ENCODE results near the gene ERAP2.
A peak's percentile ranks its signal among the peaks of the same experiment; 100 is the strongest.

ERAP2 gene

DNA sequence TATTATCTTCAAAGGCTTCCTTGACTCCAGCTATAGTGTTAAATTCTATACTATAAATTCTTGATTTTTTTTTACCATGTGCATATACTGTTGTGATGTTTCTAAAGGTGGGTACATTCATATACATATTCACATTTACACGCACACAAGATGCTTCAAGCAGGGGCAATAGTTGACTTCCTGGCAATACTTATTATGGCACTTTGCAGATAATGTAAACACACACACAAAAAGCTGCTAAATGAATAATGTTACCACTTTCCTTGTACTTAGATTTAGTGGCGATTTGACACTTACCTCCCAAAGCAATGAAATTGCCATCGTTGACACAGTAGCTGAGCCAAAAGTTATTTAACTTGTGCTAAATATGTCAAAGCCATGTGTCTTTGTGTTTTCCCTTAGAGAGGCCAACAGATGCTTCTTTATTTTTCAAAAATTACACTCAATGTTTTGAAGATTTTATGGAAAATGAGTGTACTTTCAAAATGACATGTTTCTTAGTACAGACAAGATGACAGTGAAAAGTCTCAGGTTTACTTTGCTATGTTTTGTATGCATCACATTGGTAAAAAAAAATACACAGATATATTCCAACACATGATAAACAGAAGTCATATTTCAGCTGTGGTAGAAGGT is 12.2 kb upstream of the ERAP2 start:
- peak; percentile 54 for DNase-seq

DNA sequence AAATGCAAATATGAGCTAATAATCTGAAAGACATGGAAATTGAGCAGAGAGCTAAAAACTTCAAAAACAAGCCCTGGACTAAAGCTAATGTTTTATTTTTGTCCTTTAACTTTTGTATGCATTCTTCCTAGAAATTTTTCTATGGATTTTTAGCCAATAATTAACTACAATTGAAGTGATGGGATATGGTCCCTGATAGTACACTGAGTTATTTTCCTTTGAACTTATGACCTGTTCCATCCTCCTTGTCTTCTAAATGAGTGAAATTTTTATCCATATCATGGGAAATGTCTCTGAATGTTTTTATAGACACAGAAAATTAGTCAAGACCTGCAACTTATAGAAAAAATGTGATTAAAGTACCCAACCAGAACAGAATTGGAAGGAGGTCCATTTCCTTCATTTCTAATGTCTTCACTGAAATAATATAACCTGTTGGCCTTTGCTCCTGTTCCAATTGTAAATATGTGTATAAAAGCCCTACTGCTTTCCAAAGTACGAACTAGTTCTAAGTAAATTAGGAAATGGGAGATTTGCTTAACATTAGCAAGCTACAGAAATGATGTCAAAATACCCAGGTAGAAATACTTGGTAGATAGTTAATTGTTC is 11.3 kb upstream of the ERAP2 start:
- no peak for DNase-seq

DNA sequence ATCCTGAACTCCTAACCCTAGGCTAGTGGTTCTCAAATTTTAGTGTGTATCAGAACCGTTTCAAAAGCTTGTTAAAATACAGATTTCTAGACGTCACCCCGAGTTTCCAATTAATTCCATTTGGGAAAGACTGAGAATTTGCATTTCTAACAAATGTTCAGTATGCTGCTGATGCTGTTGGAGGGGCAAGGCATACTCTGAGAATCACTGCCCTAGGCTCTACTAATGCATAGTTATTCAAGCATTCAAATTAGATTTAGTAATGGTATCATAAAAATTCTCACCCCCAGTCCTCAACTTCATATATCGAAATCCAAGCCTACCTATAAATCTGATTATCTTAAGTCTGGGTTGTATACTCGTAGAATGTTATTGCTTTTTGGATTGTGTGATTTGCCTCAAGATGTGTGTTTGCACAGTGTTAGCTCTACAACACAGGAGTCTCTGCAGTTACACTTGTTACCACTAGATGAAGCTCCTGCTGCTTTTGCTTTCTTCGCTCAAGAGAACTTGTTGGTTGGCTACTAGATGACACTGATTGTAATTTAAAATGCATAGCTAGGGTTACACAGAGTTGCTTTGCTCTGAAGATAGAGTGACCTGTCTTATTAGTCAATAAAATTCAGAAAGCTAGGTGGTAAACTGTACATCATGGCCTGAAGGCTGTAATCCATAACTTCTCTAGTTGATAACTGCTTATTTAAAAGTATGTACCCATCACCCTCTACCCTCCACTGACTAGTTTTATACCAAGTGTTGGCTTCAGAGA is 7.5 kb upstream of the ERAP2 start:
- peak; percentile 81 for DNase-seq

DNA sequence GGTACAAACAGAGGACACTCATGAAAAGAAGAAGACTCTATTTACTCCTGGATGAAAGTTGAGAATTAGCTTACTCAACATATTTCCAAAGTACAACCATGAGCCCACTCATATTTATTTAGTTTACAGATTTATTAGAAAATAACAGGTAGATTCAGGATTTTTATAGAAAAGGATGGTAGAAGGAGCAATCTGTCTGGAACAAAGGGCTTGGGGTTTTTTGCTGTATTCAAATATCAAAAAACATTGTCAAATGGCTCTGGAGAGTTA is 7.0 kb upstream of the ERAP2 start:
- DNase-seq: no peak

DNA sequence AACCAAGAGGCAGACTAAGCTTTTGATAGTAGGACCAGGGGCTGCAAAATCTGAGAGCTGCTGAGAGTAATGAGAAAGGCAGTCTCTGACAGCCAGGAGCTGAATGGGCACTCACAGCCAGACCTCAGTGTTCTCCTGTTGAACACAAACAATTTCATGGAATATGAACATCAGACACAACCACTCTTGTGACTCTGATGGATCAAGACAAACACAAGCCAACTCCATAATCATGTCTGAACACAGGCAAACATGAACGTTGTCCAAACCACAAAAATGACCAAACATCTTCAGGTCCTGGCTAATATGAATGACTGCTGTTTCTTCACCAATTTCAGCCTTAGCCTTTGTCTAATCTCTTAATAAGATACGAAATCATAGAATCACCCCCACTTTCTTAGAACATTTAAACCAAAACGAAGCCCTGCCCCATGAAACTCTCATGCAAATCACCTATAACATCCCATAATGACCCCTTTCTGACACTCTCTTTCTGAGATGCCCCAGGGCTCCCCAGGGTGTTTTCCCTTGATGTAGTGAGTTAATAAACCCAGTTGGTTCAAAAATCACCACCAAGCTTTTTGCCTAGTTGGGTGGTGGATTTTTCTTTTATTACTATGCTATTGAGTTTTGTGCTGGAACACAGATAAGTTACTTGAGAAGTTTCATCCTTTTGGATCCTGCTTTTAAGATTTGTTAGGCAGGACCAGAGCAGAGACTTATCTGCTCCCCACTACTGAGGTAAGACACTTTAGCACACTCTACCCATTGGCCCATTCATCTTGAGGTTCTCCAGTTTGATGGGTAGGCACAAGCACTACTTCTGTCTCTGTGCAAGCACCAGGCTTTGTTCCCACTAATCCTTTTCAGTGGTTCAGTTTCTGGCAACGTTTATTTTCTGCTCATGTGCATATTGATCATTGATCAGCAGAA is 5.9 kb upstream of the ERAP2 start:
- DNase-seq: peak; percentile 59

DNA sequence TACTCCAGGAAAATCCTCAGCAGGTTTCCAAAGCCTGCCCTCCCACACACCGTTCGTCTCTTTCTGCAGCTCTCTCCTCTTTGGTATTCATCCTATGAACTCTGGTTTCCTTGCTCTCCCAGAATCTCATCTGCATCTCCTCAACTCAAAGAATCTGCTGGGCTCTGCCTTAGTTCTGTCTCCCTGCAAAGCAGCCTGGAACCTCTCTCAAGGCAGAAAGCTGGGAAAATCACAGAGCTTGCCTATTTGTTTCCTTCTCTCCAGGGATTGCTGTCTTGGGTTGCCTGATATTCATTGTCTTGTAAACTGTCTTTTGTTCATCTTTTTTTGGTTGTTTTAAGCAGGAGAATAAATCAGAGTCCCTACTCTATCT is 5.3 kb upstream of the ERAP2 start:
- no peak for DNase-seq

DNA sequence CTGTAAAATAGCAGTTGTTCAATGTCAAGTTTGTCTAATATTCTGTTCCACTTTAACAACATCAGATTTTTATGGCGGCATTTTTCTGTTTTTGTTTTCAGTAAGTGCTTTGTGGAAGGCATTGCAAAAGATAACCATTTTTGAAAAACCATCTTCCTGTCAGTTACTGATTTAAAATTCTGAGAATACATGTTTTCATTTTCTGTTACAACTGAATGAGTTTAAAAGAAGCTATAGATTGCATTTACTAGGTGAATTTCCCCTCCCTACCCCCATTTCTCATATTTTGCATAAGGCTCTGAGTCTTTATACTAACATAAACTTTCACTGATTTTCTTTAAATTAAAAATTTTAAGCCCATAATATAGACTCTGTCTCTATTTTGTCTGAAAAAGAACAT is 4.6 kb upstream of the ERAP2 start:
- DNase-seq: peak; percentile 58

DNA sequence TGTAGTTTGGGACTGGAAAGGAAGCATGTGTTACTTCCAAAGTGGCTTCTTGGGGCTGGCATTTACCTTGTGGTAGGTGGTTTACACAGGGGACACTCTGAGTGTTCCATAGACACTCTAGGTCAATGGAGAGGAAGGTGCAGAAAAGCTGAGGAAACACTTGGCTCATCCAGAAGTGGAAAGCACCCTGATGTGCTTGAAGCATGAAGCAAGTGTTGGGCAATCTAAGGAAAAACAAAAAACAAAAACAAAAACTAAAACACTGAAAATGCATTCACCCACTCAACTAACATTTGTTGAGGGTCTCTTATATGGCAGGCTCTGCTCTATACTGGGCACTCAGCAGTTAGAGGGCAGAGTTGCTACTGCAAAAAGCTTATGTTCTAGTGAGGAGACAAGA is 2.9 kb upstream of the ERAP2 start:
- DNase-seq: no peak

DNA sequence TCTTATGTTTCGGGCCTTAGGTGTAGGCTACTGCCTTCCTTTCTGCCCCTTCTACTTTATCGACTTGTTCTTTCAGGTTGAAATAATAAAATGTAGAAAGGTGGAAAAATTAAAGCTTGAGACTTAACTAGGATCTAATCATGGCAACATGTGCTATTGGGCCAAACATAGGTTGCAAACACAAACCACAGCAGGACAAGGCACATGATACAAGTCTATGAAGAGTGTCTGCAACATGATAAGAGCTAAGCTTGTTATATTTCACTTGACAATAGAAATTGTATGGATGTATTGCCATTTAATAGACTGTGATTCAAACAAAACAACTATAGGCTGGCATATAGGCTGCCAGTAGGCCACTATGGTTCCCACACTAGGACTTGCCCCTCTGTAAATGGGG is 1.7 kb upstream of the ERAP2 start:
- DNase-seq: no peak

DNA sequence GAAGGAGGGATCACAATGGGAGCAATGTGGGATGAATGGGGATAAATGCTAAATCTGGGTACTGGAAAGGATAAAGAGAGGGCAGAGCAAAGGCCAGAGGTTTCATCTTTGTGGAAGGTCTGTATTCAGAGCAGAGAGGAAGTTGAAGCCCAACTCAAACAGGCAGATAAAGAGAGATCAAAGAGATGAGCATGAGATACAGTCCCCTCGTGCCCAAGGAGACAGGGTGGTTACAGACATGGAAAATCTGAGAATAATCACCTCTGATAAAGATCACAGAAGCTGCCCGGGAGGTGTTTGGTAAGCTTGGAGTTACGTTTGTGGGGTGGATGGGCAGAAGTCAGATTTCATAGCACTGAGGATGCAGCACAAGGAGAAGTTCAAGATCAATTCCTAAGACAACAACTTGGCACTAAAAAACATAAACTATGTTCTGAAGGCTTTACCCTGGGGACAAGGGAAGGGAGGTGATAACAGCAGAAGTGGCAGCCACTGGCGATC is 459 bp upstream of the ERAP2 start:
- peak; percentile 60 for DNase-seq

DNA sequence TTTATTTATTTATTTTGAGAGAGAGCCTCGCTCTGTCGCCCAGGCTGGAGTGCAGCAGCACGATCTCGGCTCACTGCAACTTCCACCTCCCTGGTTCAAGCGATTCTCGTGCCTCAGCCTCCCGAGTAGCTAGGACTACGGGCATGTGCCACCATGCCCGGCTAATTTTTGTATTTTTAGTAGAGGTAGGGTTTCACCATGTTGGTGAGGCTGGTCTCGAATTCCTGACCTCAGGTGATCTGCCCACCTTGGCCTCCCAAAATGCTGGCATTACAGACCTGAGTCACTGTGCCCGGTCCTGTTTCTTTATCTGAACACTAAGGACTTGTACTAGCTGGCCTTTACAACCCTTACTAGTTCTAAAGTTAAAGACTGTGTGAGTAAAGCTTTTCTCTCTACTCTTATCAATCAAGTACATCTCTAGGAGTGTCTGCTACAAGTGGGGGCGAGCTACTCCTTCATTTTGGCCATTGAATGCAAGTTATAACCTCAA is 723 bp downstream of the ERAP2 start:
- DNase-seq: peak; percentile 34

DNA sequence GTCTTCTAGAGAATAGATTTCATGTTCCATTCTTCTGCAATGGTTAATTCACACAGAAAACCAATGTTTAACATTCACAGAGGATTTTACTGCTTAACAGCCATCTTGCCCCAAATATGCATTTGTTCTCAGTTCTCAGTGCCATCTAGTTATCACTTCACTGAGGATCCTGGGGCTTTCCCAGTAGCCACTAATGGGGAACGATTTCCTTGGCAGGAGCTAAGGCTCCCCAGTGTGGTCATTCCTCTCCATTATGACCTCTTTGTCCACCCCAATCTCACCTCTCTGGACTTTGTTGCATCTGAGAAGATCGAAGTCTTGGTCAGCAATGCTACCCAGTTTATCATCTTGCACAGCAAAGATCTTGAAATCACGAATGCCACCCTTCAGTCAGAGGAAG is 3.4 kb downstream of the ERAP2 start:
- no peak for DNase-seq

DNA sequence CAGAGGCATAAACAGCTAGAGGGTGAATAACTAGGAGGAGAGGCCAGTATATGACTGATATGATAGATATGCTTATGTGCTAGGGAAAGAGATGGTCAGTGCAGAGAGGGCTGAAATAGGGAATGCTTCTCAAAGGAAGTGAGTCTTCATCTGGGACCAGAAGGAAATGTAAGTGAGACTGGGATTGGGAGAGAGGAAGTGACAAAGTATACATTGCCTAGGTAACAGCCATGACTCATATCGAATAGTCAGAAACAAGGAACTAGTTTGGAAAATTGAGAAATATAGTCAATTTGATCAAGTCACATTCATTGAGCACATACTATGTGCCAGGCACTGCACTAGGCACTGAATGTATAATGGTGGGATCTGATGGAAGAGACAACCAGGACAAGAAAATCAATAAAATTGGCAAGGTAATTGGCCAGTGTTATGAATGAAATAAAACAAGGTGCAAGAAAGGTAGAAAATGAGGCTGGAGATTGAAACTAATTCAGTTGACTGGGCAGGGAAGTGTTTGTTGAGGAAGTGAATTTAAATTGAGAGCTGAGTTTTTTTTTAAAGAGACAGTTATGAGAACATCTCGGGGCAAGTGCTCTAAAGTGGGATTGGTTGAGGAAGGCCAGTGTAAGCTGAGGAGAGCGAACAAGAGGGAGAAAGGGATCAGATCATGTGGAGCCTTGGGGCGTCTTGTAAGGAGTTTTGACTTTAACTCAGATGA is 4.3 kb downstream of the ERAP2 start:
- DNase-seq: no peak

DNA sequence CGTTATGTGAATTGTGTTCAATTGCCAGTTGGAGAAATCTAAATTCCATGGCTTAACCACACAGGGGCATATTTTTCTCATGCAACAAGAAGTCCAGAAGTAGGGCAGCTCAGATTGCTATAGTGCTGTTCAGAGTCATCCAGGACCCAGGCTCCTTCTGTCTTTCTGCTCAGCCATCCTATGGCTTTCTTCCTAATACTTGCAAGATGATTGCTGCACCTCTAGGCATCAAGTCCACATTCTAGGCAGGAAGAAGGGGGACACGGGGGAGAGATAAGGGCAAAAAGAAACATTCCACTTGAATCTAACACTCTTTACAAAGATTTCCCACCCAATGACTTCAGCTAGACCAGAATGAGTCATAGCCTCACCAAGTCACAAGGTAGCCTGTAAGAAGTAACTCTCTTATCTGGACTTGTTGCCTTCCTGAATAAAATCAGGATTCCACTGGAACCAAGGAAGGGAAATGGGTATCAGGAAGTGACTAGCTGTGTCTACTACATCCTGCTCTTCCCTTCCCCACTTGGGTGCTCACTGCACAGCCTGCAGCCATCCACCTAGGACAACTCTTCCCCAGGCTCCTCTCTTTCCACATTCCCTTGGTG is 5.3 kb downstream of the ERAP2 start:
- DNase-seq: peak; percentile 55

DNA sequence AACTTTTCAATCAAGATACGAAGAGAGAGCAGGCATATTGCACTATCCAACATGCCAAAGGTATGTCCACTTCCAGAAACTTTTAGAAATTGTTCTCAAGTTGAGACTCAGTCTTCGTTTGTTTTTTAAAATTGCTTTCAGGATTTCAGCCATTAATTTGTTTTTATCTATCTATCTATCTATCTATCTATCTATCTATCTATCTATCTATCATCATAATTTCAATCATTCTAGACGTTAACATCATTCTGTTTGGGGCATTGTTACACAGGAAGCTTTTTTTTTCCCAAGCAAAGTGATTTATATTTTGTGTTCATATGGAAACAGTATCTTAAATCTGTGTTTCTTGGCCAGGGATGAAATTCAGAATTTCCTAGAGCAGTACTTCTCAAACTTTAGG is 7.6 kb downstream of the ERAP2 start:
- no peak for DNase-seq

DNA sequence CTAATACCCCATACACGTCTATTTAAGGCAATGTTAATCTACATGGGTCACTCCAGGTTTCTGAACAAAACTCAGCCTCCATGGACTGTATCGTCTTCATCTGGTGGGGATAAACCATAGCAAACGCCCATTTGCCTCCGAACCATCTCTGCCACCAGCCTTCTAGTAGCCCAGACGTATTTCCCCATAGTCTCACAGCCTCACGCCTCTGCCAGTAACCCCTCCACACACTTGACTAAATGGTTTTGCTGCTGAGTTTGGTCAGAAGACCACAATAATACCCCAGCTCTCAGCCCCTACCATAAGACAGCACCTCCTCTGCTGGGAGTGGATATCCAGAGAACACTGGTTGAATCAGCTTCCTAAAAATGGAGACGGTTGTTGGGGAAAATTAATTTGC is 8.7 kb downstream of the ERAP2 start:
- DNase-seq: no peak

DNA sequence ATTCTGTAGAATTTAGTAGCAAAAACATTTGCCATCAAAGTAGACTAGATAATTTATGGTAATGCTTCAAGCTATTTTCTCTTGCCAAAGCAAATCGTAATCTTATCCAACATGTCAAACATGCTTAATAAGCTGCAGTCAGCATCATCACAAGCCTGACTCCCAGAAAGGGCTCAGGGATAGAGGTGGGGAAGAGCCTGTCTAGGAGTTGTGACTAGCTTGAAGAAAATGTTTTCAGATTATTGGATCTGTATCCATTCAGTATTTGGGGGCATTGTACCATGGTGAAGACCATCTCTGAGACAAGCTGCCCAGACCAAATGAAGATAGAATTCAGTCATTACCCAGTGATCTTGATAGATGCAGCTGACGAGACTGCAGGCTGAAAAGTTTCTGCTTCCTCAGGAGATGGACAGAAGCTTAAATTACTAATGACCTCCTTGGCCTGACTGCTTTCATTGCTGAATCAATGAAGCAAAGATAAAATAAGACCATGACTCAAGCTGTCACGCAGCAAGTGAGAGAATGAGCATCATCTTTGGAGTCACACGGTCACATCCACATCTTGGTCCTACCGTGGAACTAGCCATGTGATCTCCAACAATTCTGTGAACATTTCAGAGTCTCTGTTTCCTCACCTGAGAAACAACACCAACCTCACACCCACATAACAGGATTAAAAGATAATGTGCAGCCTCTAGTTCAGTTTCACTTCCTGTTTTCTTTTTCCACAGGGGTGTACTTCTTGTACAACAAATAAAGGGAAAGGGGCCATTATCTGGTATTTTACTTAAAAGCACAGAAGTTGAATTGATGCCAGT is 9.4 kb downstream of the ERAP2 start:
- peak; percentile 59 for DNase-seq

DNA sequence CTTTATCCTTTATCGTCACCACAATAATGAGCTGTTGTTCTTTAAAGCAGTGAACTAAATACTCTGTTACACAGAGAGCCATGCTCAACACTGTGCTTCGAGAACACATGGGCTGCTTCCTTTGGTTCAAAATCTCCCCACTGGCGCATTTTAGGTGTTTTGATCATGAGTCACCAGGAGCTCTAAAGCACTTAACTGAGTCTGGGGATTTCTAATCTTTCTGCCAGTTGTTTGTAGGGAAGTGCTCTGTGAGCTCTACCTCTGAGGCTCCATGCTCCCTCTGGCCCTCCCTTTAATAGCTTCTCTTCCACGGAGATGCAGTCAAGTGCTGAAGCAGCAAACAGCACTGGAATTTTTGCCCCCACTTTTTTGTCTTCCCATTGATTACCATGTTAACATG is 17.0 kb downstream of the ERAP2 start:
- DNase-seq: peak; percentile 48

DNA sequence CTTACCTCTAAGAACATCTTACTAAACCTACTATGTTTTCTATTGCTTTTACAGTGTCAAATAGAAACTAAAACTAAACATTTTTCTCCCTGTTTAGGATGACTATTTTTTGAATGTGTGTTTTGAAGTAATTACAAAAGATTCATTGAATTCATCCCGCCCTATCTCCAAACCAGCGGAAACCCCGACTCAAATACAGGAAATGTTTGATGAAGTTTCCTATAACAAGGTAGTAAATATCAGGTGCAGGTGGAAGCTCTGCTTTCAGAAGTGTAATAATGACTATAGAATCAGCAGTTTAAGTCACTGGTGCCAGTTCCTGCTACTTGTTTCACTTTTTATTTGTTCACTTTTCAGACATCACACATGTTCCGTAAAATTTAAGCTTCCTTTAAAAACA is 20.0 kb downstream of the ERAP2 start:
- DNase-seq: peak; percentile 69

DNA sequence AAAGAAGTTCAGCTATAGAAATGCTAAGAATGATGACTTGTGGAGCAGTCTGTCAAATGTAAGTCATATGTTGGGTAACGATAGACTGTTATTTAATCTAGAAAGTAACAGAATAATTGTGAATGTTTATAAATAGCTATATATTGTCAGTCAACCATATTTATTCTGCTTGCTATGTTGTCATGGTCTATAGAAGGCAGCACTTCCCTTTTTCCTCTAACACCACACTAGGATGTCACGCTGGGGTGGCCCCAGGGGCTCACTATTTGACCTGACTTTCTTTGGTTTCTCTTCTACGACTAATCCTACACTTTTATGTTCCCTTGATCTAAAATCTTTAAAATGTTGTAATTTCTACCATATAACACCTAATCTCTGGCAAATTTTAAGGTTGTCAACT is 20.5 kb downstream of the ERAP2 start:
- no peak for DNase-seq

DNA sequence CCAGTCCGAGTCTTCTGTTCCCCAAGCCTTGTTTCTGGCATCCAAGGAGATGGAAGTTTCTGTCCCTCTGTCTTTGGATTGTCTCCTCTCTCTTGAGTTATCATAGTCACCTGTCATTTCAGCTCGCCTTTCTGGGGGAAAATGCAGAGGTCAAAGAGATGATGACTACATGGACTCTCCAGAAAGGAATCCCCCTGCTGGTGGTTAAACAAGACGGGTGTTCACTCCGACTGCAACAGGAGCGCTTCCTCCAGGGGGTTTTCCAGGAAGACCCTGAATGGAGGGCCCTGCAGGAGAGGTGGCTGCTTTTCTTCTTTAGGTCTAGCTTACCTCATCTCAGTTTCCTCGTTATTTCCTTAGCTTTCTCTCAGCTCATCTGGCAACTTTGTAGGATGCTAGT is 25.1 kb downstream of the ERAP2 start:
- no peak for DNase-seq
